HepG2 (cell line): ENCODE results near the gene MON1A. TPM values are rescaled to one million over a fixed set of nuclear protein-coding genes. Genes with fewer than 3 reads are reported as not detected.

Experiments used
- ATF5 ChIP-seq: sonication (generic); formaldehyde crosslinking; IDR thresholded peaks from 2 replicates; pipeline ENCODE4 v1.4.0; 2020; ENCODE audit warnings: mild to moderate bottlenecking, low read depth, missing genetic modification reagents
- DMTF1 ChIP-seq: sonication (generic); formaldehyde crosslinking; IDR thresholded peaks from 2 replicates; pipeline ENCODE4 v1.4.0; 2020; ENCODE audit warnings: mild to moderate bottlenecking, missing genetic modification reagents
- FIP1L1 ChIP-seq: fragments of 200-400 bp; formaldehyde crosslinking; IDR thresholded peaks from 2 replicates; pipeline ENCODE4 v1.6.1; 2018; ENCODE audit warnings: low read depth, mild to moderate bottlenecking, low read length, moderate library complexity, borderline replicate concordance; ENCODE audit not compliant: insufficient read depth
- MEF2D ChIP-seq: sonication (generic); formaldehyde crosslinking; IDR thresholded peaks from 2 replicates; pipeline ENCODE4 v1.5.1; 2020; ENCODE audit warnings: mild to moderate bottlenecking, missing genetic modification reagents
- NFKB2 ChIP-seq: sonication (generic); formaldehyde crosslinking; IDR thresholded peaks from 2 replicates; pipeline ENCODE4 v1.4.0; 2020; ENCODE audit warnings: missing genetic modification reagents, borderline replicate concordance
- RBM22 ChIP-seq: fragments of 200-400 bp; formaldehyde crosslinking; optimal IDR thresholded peaks from 2 replicates; pipeline ENCODE3; 2017; ENCODE audit warnings: mild to moderate bottlenecking, low read length, moderate library complexity
- SNAPC4 ChIP-seq: sonication (generic); formaldehyde crosslinking; IDR thresholded peaks from 2 replicates; pipeline ENCODE4 v1.4.0; 2020; ENCODE audit warnings: mild to moderate bottlenecking, missing genetic modification reagents
- ZNF343 ChIP-seq: sonication (generic); formaldehyde crosslinking; IDR thresholded peaks from 2 replicates; pipeline ENCODE4 v1.4.0; 2020; ENCODE audit warnings: mild to moderate bottlenecking, missing genetic modification reagents
- ZNF414 ChIP-seq: sonication (generic); formaldehyde crosslinking; IDR thresholded peaks from 2 replicates; pipeline ENCODE4 v1.5.0; 2020; ENCODE audit warnings: missing genetic modification reagents
- ZNF446 ChIP-seq: sonication (generic); formaldehyde crosslinking; IDR thresholded peaks from 2 replicates; pipeline ENCODE4 v1.5.0; 2020; ENCODE audit warnings: mild to moderate bottlenecking, missing genetic modification reagents
- ZNF451 ChIP-seq: sonication (generic); formaldehyde crosslinking; IDR thresholded peaks from 2 replicates; pipeline ENCODE4 v1.5.0; 2020; ENCODE audit warnings: mild to moderate bottlenecking, missing genetic modification reagents
- ZNF556 ChIP-seq: sonication (generic); formaldehyde crosslinking; IDR thresholded peaks from 2 replicates; pipeline ENCODE4 v1.4.0; 2020; ENCODE audit warnings: mild to moderate bottlenecking, missing genetic modification reagents, borderline replicate concordance
- ZNF572 ChIP-seq: sonication (generic); formaldehyde crosslinking; IDR thresholded peaks from 2 replicates; pipeline ENCODE4 v1.5.1; 2020; ENCODE audit warnings: mild to moderate bottlenecking, missing genetic modification reagents
- ZNF687 ChIP-seq: sonication (generic); formaldehyde crosslinking; IDR thresholded peaks from 2 replicates; pipeline ENCODE4 v1.5.1; 2020; ENCODE audit warnings: mild to moderate bottlenecking, missing genetic modification reagents, moderate library complexity
- polyA plus RNA-seq, 8 experiments: library from polyadenylated mRNA; depleted of rRNA in 3 of 8; stranded (reverse) in 7 of 8; unstranded in 1 of 8; fragments of >200 nt; fragmentation: Illumina TruSeq in 4 of 8; extraction: Trizol in 4 of 8; gene quantifications; 2 replicates each; pipeline versions ENCODE4 v1.2.1 to v1.2.3, GENCODE V29; 2011 to 2016; ENCODE audit warnings: low read depth in 4 of 8, missing spikeins in 1 of 8, mixed read lengths in 1 of 8; ENCODE audit not compliant: insufficient read depth in 1 of 8
- total RNA-seq, 5 experiments: library from RNA; depleted of rRNA; stranded (reverse); fragments of >200 nt; fragmentation: Illumina TruSeq; extraction: Trizol; gene quantifications; 2 replicates each; pipeline ENCODE4 v1.2.3, GENCODE V29; 2016; ENCODE audit warnings: low read depth in 1 of 5

Gene MON1A
- total and polyA plus RNA-seq, 2 of the 13 experiments (the other 11 are each of a cell fraction or from before 2014, with no cell fraction given), result 4.6 to 9.0 TPM

GRCh38 chr3:49903451-49904424 lies 25.9 kb downstream of the MON1A start, which contains the start of gene MST1R (continued):
- TF ChIP-seq RBM22 (no peak), ZNF343 (CRISPR knock-in tag) (no peak), ZNF451 (CRISPR knock-in tag) (no peak), ATF5 (no peak), DMTF1 (CRISPR knock-in tag) (no peak), NFKB2 (CRISPR knock-in tag) (no peak), ZNF572 (no peak), ZNF446 (CRISPR knock-in tag) (no peak), FIP1L1 (no peak), ZNF687 (peak; percentile 75), SNAPC4 (CRISPR knock-in tag) (no peak), MEF2D (no peak), ZNF414 (no peak), ZNF556 (no peak)
